Left ventricle myocardium inferior (tissue), 1 donor: Measurements from ENCODE around the gene FAM221B. TPM values are rescaled to one million over a fixed set of nuclear protein-coding genes. Genes with fewer than 3 reads are reported as not detected.

ENCODE experiments used
- DNase-seq: peaks from one replicate; pipeline ENCODE4 v3.0.0-alpha.2; 2020
- H3K27ac ChIP-seq: fragments of 200-600 bp; replicated peaks from 2 replicates; pipeline ENCODE4 v1.8.0; 2021
- H3K27me3 ChIP-seq: fragments of 200-600 bp; 2 replicates; pipeline ENCODE4 v1.8.0; 2021; ENCODE audit warnings: low read depth
- H3K36me3 ChIP-seq: fragments of 200-600 bp; 2 replicates; pipeline ENCODE4 v1.8.0; 2021
- H3K4me1 ChIP-seq: fragments of 200-600 bp; 2 replicates; pipeline ENCODE4 v1.8.0; 2021
- H3K4me3 ChIP-seq: fragments of 200-600 bp; 2 replicates; pipeline ENCODE4 v1.8.0; 2021; ENCODE audit warnings: mild to moderate bottlenecking, moderate library complexity
- H3K9me3 ChIP-seq: fragments of 200-600 bp; replicated peaks from 2 replicates; pipeline ENCODE4 v1.8.0; 2021
- intact Hi-C: fragments of 100-400 bp; cut with micrococcal nuclease; formaldehyde crosslinking; loops from one replicate; pipeline ENCODE4 v1.11.0; 2022
- total RNA-seq: library from RNA; stranded (reverse); fragmentation: NEBNext Ultra II Directional; extraction: Animal tissue kit (Norgen Biotek cat#: 25700); gene quantifications from one replicate; pipeline ENCODE4 v1.2.1, GENCODE V29; 2021
- TF ChIP-seq, protein P1 (sequence below): fragments of 200-600 bp; IDR thresholded peaks from 2 replicates; pipeline ENCODE4 v1.8.0; 2021; ENCODE audit warnings: antibody characterized with exemption, mild to moderate bottlenecking, borderline replicate concordance
- donor health status: DM: no; HTN: yes; CAD: no; lungs with severe emphysema.

FAM221B gene
- total RNA-seq, 1 donor from 2014 or later = not detected

DNA sequence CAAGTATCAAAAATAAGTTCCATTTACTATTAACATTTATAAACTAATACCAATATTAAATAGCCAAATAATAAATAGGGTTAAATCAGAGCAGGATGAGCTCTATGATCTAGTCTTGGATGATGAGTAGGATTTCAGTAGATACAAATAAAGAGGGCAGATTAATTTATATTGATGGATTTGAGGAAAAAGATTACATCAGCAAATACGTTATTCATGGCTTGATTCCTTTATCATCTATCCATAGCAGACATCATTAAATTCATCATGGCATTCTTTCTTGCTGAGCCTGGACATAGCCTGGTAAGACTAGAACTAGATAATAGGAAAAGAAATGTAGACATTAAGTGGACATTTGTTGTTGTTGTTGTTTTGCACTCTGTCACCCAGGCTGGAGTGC is 61.1 kb downstream of the FAM221B start:
- H3K4me1 ChIP-seq = peaks cover 26% of the 10 kb centered on the region
- DNase-seq = no peak
- no peaks in the 10 kb centered on the region for H3K9me3 ChIP-seq
- intact Hi-C loops = no loop called here
- no peaks in the 10 kb centered on the region for H3K27me3 ChIP-seq
- H3K27ac ChIP-seq = no peak overlapping the region
- TF ChIP-seq, protein P1, sequence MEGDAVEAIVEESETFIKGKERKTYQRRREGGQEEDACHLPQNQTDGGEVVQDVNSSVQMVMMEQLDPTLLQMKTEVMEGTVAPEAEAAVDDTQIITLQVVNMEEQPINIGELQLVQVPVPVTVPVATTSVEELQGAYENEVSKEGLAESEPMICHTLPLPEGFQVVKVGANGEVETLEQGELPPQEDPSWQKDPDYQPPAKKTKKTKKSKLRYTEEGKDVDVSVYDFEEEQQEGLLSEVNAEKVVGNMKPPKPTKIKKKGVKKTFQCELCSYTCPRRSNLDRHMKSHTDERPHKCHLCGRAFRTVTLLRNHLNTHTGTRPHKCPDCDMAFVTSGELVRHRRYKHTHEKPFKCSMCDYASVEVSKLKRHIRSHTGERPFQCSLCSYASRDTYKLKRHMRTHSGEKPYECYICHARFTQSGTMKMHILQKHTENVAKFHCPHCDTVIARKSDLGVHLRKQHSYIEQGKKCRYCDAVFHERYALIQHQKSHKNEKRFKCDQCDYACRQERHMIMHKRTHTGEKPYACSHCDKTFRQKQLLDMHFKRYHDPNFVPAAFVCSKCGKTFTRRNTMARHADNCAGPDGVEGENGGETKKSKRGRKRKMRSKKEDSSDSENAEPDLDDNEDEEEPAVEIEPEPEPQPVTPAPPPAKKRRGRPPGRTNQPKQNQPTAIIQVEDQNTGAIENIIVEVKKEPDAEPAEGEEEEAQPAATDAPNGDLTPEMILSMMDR = no peak
- no peaks in the 10 kb centered on the region for H3K36me3 ChIP-seq
- H3K4me3 ChIP-seq = no peak overlapping the region

DNA sequence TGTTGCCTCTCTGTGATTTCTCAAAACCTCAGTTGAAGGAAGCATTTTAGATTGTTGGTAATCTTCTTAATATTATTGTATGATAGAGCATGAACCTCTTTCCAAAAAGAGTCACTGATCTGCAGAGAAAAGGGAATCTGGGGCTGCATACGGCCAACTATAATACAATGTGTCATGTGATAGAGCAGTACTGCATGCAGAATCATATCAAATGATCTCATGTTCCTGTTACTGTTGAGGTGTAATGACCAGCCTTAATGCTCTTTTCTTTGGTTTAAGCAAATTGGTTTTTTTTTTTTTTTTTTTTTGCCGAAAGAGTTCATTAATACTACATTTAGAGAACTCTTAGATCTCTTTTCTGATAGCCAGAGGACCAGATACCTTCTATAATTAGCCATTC is 61.5 kb downstream of the FAM221B start:
- Histone ChIP-seq H3K4me3 (no peak overlapping the region), H3K9me3 (no peaks in the 10 kb centered on the region), H3K27ac (no peak overlapping the region), H3K36me3 (no peaks in the 10 kb centered on the region), H3K4me1 (peaks cover 22% of the 10 kb centered on the region), H3K27me3 (no peaks in the 10 kb centered on the region)
- intact Hi-C loops = no loop called here
- DNase-seq = no peak
- TF ChIP-seq, protein P1 = no peak

Other genes with a start within 250 kb of the FAM221B start
- 25.4 TPM for gene TESK1, start 223.5 kb downstream of the FAM221B start, total RNA-seq
- 0.63 TPM for gene CD72, start 210.3 kb downstream of the FAM221B start, total RNA-seq
- not detected for gene SIT1, start 177.8 kb downstream of the FAM221B start, total RNA-seq
- gene RMRP, start 170.7 kb downstream of the FAM221B start, total RNA-seq = 15,093 TPM
- gene CCDC107, start 170.4 kb downstream of the FAM221B start, total RNA-seq = 44.3 TPM
- gene ARHGEF39, start 163.5 kb downstream of the FAM221B start, total RNA-seq = 0.27 TPM
- gene CA9, start 154.8 kb downstream of the FAM221B start, total RNA-seq = not detected
- gene TPM2, start 138.8 kb downstream of the FAM221B start, total RNA-seq = 1,070 TPM
- gene TLN1, start 96.5 kb downstream of the FAM221B start, total RNA-seq = 234 TPM
- 20.6 TPM for gene CREB3, start 96.1 kb downstream of the FAM221B start, total RNA-seq
- 75.0 TPM for gene GBA2, start 79.5 kb downstream of the FAM221B start, total RNA-seq
- gene RGP1, start 79.4 kb downstream of the FAM221B start, total RNA-seq = 30.2 TPM
- gene MSMP, start 74.5 kb downstream of the FAM221B start, total RNA-seq = not detected
- 24.2 TPM for gene NPR2, start 37.1 kb downstream of the FAM221B start, total RNA-seq
- 3.4 TPM for gene SPAG8, start 16.5 kb downstream of the FAM221B start, total RNA-seq
- gene HINT2, start 13.7 kb downstream of the FAM221B start, total RNA-seq = 71.1 TPM
- 17.5 TPM for gene TMEM8B, start 496 bp upstream of the FAM221B start, total RNA-seq
- not detected for gene OR13J1, start 41.7 kb upstream of the FAM221B start, total RNA-seq
- 6.2 TPM for gene HRCT1, start 77.5 kb upstream of the FAM221B start, total RNA-seq
- 6.5 TPM for gene SPAAR, start 80.8 kb upstream of the FAM221B start, total RNA-seq
- gene OR2S2, start 129.4 kb upstream of the FAM221B start, total RNA-seq = not detected
- 5.4 TPM for gene RECK, start 208.2 kb upstream of the FAM221B start, total RNA-seq